GM21717 (cell line): ENCODE results near the gene FADS2.

Experiments
- ATAC-seq: cut with Tn5 transposase; IDR thresholded peaks from one replicate; pipeline ENCODE4 v1.9.1; 2021; ENCODE audit warnings: mild to moderate bottlenecking, moderate library complexity; ENCODE audit not compliant: unreplicated experiment

FADS2 gene

DNA sequence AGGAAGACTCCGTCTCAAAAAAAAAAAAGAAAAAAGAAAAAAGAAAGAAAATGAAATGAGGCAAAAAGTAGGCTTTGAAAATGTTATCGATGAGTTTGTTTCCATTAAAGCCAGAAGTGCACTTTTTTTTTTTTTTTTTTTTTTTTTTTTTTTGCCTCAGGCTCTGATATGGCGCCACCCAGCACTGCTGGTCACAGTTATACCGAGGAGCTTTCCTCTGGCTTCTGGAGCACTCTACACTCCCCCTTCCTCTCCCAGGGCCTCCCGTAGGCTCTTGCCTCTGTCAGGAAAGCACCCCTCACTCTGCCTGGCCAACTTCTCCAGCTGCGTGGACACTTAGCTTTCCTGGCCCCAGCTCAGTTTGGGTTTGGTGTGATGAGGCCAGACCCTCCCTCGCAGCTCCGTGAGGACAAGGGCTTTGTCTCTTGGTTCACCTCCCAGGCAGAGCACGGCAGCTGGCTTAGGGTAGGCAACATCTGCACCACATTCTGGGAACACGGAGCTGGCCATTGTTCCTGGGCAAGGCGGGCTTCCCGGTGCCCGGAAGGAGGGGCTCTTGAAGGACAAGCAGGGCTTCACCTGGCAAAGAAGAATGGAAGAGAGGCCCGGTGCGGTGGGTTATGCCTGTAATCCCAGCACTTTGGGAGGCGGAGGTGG, 16.9 kb downstream of the FADS2 start:
- no peak for ATAC-seq

DNA sequence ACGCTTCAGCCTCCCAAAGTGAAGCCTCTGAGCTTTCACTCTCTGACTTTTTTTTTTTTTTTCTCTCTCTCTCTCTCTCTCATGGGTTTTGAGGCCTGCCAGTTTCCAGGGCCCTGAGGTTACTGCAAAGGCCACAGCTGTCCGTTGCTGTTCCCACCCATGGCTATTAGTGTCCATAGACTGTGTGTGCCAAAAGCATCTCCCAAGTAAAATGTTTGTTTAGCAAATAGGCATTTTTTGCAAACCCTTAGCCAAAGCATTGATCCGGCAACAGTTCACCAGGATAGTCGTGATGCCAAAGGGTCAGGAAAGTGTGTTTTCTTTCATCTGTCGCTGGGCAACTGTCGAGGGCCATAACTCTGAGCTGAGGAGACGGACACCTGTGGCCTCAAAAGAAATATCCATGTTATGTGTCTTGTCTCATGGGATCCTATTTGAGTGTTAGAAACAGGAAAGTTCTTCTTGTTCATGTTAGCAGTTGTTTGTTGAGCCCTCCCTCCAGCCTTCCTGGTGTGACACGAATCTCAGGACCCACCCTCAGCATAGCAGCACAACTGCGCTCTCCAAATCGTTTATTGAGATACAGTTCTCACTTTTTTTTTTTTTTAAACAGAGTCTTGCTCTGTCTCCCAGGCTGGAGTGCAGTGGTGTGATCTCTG, 18.4 kb downstream of the FADS2 start:
- no peak for ATAC-seq

DNA sequence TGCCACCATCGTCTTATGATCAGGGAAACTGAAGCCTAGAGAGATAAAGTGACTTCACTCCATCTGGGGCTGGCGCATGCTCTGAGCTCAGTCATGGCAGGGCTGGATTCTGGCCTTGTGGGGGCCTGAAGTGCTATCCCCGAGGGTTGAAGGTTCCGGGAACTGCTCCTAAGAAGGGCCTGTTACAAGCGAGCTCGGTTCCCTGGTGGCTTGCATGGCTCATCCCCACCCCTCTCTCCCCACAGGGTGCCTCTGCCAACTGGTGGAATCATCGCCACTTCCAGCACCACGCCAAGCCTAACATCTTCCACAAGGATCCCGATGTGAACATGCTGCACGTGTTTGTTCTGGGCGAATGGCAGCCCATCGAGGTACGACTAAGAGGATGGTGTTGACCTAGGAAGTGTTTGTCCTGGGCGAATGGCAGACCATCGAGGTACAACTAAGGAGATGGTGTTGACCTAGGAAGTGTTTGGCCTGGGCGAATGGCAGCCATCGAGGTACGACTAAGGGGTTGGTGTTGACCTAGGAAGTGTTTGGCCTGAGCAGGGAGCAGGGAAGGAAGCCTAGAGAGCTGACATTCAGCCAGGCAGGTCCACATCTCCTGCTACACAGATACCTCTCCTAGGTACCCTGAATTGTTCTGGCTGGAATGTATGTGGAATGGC, 19.9 kb downstream of the FADS2 start:
- ATAC-seq = no peak

DNA sequence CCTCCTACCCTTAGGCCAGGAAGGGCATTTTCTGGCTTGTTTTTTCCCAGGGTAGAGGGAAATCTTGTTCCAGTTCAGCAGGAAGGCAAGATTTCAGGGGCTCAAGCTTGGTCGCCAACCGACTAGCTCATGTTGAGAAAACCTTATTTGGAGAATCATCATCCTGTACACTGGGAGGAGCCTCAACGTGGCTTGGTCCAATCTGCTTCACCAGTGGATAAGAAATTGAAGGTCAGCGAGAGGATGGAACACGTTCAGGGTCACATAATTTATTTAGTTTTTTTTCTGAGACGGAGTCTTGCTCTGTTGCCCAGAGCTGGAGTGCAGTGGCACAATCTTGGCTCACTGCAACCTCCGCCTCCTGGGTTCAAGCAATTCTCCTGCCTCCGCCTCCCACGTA, 20.5 kb downstream of the FADS2 start:
- ATAC-seq = no peak

DNA sequence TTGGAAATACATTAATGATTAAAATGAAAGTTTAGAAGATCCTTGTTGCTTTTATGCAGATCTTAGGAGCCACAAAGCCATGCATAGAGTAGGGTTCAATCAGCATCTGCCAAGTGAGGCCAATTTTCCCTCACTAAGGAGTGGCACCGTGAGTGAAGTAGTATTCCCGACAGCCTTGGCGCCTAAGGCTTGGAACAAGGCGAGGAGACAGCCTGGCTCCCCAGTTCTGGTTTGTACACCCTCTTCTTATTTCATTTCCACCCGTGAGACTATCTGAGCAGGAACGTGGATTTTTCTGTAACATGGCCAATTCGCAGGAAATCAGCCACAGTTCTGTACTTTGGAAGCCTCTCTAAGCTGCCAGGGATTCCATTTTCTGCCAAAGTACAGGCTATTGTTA, 22.6 kb downstream of the FADS2 start:
- ATAC-seq = no peak

DNA sequence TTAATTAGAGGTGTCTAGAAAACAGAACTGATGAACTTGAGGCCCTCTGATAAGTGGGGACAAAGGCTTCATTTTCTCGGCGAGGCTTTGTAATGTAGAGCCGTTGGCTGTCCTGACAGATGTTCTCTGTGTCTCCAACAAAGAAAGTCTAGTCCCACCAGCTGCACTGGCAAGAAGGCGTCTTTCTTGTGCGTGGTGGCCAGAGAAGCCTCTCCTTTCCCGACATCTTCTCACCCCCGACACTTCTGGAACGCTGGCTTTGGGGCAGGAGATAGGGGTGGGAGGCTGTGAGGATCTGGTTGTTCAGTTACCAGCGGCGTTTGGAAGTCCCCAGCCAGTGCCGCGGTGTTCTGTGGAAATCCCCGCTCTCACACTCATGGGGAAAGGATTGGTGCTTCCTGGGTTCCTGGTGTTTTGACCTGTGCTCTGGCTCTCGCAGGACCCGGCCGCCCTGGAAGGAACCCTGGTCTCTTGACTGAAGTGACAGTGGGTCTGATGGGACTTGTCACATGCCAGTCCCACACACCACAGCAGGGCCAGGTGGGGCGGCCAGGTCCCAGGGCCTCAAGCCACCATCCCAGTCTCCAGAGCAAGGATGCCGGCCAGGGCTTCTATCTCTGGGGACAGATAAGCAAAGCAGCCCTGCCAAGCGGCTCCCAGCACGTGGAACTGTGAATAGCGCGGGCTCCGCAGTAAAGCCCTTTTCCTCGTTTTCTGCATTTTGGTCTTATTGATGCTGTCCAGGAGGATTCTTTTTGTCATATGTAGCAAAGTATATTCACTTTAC, 23.2 kb downstream of the FADS2 start:
- no peak for ATAC-seq

DNA sequence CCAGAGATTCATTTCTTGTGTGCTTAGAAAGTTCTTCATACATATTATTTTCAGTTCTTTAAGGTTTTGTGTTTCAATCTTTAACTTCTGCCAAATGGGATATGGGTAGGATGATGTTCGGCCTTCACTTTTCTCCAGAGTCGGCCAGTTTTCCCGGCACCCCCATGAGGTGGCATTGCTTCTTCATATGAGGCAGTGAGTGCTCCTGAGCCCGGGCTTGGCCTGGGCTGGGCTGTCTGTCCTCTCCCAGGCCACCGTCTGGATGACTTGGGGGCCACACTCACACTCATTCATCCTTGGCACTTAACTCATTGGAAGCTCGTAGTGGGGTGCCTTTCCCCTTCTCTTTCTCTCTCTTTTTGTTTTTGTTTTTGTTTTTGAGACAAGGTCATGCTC, 23.8 kb downstream of the FADS2 start:
- no peak for ATAC-seq

DNA sequence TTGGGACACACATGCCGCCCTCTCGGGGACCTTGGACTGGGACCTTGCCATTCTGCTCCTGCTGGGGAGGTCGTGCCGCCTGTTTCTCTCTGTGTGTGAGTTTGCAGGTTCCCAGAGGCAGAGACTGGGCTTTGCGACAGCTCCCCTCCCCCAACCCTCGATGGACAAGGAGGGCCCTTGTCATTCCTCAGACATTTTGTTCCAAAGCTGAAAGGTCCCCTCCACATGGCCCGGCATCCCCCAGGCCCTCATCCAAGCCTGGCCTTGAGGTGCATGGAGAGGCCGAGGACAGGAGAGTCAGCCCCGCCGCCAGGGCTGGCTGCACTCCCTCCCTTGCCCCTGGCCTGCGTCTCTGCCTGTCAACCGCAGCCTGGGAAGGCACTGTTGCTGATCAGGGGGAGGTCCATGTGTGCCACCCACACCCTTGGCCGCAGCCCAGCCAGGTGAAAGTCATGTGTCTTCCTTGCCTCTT, 25.6 kb downstream of the FADS2 start:
- ATAC-seq = no peak

DNA sequence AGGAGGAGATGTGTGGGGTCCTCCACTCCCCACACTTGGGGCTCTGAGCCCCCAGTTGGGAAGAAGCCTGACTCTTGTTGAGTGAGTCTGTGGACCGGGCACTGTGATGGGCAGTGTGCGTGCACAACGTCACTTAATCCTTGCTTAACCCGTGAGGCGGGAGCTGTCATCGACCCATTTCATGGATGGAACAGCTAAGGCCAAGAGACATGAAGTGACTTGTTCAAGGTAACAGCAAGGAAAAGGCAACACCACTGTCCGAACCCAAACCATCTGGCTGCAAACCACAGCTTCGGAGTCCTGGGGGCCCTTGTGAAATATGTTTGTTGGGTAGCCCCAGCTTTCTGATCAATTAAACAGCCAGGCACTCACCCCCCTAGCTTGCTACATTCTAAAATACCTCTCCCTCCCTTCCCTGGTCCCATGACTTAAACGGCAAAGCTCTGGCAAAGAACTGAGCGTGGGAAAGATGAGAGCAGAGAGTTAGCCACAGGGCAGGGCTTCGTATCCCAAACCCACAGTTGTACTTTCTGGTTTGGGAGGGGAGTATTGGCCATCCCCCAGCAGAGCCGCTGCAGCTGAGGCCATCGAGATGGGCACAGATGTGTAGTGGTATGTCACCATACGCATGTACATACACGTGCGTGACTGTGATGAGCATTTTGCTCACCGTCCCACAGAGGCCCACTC, 26.3 kb downstream of the FADS2 start:
- ATAC-seq = no peak

DNA sequence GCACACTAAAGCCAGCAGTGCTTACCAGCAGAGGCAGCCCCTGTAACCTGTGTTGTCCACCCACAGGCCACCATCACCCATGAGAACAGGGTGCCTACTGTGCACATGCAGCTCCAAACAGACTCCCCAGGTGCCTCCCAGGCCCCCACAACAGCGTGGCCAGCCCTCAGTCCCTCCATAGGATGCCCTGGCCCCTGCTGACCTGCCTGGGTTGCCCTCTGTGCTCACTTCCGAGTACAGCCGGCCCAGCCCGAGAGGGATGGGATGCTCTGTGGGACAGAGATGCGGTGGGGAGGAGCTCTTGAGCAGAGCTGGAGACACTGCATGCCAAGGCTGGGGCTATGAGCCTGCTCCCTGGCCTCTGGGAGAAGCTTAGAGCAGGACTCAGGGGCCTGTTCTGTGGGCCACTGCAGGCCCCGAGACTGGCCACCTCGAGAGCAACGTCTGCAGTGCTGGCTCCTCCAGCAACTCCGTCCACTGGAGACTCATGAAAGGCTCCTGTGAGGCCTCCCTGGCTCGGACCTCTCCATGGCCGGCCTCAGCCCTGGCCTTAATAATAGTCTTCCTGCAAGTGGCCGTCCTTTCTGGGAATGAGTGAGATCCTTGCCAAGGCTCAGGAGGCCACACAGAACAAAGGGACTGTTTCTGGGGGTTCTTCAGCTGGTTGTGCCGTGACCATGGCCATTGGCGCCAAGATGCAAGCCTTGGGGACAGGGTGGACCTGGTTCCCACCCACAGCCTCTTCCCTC, 27.0 kb downstream of the FADS2 start:
- ATAC-seq = no peak

DNA sequence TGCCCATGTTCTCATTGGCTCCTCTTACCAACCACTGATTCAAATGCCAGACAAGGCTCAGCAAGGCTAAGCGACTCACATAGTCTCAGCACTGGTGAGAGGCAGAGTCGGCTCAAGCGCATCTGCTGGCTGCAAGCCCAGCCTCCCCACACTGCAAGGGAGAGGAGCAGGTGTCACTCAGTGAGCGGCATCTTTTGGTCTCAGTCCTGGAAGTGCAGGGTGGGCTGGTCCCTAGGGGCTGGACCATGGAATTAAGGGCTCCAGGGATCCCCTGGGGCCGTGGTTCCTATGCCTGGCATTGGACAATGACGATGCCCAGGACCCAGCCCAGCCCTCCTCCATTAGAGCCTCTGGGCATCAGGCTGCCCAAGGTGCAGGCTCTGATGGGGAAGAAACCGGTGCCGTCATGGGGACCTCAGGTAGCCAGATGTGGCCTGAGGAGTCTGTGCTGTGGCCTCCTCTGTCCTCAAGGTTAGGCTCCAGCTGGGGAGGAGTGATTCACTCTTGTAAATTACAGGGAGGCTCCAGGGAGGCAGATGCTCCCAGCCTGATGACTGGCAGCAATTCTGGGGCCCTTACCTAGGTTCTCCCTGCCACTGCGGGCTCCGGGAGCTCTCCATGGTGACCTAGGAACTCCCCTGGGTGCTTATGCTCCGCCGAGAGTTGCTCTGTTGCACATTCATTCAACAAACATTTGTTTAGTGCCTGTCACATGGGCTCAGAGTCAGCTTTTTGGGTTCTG, 28.0 kb downstream of the FADS2 start:
- ATAC-seq = no peak

DNA sequence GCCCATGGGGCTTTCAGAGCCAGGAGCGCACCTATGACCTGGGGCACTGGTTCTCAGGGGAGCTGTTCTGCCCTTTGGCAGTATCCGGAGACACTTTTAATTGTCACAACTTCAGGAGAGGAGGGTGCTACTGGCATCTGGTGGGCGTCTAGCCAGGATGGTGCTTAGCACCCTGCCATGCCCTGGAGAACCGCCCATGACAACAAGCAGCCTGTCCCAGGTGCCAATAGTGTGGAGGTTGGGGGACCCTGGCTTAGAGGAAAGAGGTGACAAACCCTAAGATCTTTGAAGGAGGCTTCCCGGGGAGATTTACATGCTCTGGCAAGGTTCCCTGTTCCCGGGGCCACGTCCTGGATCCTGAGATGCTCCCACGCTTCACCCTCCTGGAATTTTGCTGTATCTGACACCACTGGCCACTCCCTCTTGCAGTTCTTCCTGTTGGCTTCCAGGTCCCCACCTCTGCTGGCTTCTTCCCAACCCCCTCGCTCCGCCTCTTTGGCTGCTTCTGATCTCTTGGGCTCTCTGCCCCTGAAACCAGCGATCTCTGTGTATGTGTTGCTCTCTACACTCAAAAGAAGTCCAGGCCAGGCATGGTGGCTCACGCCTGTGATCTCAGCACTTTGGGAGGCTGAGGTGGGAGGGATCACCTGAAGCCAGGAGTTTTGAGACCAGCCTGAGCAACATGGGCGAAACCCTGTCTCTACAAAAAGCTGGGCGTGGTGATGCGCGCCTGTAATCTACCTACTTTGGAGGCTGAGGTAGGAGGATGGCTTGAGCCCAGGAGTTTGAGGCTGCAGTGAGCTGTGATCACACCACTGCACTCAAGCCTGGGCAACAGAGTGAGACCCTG, 32.2 kb downstream of the FADS2 start:
- no peak for ATAC-seq

DNA sequence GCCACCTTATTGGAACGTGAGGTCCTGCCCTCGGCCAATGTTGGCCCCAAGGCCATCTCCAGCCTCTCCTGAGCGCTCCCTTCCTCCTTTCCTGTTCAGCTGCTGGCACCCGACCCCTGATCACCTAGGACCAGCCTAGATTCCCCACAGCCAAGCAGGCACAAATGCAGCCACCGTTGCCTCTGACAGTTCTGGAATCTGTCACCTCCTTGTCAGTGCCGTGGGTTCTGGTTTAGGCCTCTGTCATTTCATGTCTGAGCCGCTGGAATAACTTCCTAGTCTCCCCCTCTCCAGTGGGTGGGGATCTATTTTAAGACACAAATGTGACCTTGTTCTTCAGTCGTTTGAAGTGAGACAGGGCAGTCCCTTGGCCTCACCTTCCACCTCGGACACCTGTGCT, 33.5 kb downstream of the FADS2 start:
- ATAC-seq = no peak

DNA sequence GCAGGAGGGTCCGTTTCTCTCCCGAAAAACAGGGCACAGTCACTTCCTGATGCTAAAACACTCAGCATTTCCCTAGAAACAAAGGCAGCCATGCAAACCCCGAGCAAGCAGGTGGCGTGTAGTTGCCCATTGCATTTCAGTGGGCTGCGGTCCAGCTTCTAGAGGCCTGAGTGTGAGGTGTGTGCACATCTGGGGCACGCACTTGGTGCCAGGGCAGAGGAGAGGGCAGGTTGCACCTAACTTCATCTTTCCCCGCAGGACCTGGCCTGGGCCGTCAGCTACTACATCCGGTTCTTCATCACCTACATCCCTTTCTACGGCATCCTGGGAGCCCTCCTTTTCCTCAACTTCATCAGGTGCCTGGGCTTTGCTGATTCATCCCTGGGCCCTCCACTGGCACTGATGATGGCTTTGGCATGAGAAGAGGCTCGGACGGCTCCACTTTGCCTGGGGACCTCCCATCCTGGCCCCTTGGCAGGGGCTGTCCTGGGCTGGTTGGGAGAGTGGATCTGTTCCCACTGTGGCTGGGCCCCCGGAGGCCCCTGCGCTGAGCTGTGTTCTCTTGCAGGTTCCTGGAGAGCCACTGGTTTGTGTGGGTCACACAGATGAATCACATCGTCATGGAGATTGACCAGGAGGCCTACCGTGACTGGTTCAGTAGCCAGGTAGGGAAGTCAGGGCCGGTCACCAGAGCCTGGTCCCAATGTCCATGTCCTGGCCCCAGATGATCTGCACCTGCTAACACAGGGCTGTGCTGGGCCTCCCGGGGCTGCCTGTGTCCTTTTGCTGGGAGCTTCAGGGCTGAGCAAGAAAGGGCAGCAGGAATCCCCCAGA, 34.8 kb downstream of the FADS2 start:
- ATAC-seq = no peak

DNA sequence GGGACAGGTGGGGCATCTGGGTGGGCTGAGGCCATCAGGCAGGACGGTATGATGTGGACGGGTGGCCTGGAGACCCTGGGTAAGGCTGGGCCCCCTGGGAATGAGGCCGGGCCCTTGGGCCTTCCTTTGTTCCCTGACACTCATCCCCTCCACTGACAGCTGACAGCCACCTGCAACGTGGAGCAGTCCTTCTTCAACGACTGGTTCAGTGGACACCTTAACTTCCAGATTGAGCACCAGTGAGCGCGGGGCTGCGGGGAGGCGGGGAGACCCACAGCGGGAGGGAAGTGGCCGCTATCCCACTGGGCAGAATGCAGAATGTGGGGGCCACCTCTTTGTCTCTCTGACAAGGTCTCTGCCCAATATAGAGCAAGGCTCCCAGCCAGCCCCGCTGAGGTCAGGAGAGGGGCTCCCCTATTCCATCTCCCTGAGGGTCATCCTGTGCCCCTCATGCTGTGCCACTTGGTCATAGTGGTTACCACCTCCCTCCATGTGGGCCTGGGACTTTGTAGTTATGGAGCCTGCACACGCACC, 35.5 kb downstream of the FADS2 start:
- no peak for ATAC-seq

DNA sequence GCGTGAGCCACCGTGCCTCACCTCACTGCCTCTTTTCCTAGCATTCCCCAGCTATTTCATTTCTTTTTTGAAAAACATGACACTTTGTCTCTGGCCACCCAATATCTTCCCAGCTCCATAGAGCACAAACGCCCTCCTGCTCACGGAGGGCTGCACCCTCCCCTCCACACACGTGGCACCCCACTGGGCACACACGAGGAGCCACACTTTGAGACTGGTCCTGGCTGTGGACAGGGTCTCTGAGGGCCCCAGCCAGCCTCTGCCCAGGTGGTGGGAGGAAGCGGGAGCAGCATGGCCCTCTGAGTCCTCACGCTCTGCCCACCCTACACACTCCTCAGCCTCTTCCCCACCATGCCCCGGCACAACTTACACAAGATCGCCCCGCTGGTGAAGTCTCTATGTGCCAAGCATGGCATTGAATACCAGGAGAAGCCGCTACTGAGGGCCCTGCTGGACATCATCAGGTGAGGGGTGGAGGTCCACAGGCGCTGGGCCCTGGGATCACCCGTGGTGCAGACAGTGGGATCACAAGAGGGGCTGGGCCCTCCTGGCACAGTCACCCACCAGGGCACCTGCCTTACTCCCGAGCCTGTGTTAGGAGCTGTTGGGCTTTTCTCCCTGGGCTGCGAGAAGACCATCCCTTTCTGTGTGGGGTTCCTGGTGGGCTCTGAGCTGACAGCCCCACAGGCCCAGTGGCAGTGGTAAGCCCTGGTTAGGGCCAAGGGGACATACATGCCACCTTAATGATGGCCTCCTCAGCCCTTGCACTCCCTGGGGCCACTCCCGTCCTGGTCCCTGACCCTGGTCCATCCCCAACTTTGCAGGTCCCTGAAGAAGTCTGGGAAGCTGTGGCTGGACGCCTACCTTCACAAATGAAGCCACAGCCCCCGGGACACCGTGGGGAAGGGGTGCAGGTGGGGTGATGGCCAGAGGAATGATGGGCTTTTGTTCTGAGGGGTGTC, 37.0 kb downstream of the FADS2 start:
- no peak for ATAC-seq
